Activated naive CD4-positive, alpha-beta T cell treated with anti-CD3 and anti-CD28 coated beads, Interleukin-2, amount 10 ng/mL, durations not matched to agents 7 days and 5 days (primary cell): Measurements from ENCODE around the gene SEMA3A.

ENCODE experiments used
- CTCF ChIA-PET: fragments of 350-600 bp; sonication (Branson Sonifier 250); formaldehyde crosslinking; loops from one replicate; lab custom pipeline; 2021; ENCODE audit warnings: antibody characterized with exemption; lab: Charles Lee
- DNase-seq: peaks from one replicate; pipeline ENCODE4 v3.0.0-alpha.2; 2020
- H3K27ac Mint-ChIP-seq: one replicate; pipeline ENCODE4 v1.8.0; 2021; ENCODE audit warnings: mild to moderate bottlenecking, moderate library complexity, mixed read lengths
- H3K27me3 Mint-ChIP-seq: one replicate; pipeline ENCODE4 v1.8.0; 2021; ENCODE audit warnings: mild to moderate bottlenecking, mixed read lengths
- H3K36me3 Mint-ChIP-seq: one replicate; pipeline ENCODE4 v1.8.0; 2021; ENCODE audit warnings: mixed read lengths
- H3K4me1 Mint-ChIP-seq: one replicate; pipeline ENCODE4 v1.8.0; 2021; ENCODE audit warnings: mixed read lengths
- H3K4me3 Mint-ChIP-seq: one replicate; pipeline ENCODE4 v1.8.0; 2021; ENCODE audit warnings: mild to moderate bottlenecking, moderate library complexity, mixed read lengths
- H3K9me3 Mint-ChIP-seq: one replicate; pipeline ENCODE4 v1.8.0; 2021; ENCODE audit warnings: mixed read lengths

SEMA3A gene

DNA sequence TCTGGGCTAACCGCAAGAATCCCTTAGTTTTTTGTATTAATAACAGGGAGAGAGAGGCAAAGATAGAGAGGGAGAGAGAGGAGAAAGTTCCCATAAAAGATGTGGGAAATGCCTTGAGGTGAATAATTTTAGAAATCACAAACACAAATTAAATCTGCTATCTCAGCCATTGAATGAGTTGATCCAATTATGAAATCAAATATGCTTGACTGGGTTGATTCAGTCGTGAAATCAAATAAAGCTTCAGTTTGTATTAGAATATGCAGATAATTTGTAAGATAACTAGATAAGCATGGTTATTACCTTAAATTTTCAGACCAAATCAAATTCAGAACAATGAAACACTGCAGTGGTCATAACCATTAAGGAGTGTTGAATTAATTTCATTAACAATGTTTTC, 68.9 kb downstream of the SEMA3A start:
- no peaks in the 10 kb centered on the region for H3K27me3 Mint-ChIP-seq
- H3K4me1 Mint-ChIP-seq: no peaks in the 10 kb centered on the region
- no peaks in the 10 kb centered on the region for H3K9me3 Mint-ChIP-seq
- H3K27ac Mint-ChIP-seq: no peak overlapping the region
- no peaks in the 10 kb centered on the region for H3K36me3 Mint-ChIP-seq
- DNase-seq: no peak
- CTCF ChIA-PET: no interaction called here
- H3K4me3 Mint-ChIP-seq: no peak overlapping the region

DNA sequence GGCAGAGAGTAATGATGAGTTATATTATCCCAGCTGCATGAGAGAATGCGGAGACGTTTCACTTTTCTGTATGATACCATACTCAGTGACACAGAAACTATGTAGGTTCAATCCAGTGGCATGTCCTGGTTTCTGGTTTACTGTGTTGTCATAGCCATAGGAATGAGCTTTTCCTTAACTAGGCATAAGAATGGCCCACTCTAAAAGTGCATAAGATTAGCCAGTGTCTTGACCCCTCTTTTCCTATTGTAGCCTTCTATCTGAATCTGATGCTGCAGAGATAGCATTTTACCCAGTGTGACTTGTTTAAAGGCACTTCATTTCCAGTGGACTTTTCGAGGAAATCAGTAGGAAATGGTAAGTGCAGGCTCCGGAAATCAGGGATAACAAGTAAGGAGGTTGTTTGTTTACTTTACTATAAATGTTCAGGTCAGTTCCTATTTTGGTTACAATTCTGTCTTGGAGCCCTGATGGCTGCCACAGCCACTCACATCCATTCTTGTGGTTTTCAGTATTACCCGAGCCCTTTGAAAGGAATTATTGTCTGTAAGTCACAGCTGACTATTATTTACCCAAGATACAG, 70.5 kb downstream of the SEMA3A start:
- Mint-ChIP-seq H3K9me3 (no peaks in the 10 kb centered on the region), H3K4me1 (no peaks in the 10 kb centered on the region), H3K36me3 (no peaks in the 10 kb centered on the region), H3K4me3 (no peak overlapping the region), H3K27me3 (no peaks in the 10 kb centered on the region), H3K27ac (no peak overlapping the region)
- no peak for DNase-seq
- CTCF ChIA-PET: interaction anchor here (0.6 kb wide), 1 partner anchor 10 kb away, joined by 3 read pairs; no protein-coding TSS in a partner anchor

DNA sequence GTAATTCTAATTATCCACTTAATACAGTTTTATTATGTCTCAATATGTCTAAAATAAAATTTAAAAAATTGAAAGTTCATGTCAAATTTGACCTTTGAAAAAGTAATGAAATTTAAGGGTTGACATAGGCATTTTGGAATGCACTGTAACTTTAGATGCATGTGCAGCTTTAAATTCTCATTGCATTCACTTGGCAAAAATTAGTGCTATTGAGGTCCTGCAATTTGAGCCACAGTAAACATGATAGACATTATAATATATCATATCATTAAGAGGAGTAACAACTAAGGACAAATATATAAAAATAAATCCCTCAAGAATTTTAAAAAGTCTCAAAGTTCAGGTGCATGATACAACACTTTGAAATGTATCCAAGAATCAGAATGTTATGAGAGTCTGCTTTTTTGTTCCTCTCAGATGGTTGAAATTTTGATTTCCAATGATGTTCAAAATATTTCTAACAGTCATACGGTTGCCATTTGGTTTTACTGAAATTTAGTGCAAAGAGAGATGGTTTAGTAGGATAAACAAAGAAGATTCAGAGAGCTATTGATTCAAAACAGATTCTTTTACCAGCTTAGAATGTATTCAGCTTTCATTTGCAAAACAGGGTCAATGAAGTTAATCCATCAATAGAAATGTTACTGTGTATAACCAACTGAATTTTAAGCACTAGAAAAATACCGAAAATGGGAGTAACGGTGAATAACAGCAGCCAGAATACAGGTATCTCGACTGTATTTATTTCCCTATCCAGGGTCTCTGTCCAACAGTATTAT, 71.8 kb downstream of the SEMA3A start:
- Mint-ChIP-seq H3K27ac (no peak overlapping the region), H3K27me3 (no peaks in the 10 kb centered on the region), H3K9me3 (no peaks in the 10 kb centered on the region), H3K4me3 (no peak overlapping the region), H3K36me3 (no peaks in the 10 kb centered on the region), H3K4me1 (no peaks in the 10 kb centered on the region)
- DNase-seq: no peak
- CTCF ChIA-PET: no interaction called here

DNA sequence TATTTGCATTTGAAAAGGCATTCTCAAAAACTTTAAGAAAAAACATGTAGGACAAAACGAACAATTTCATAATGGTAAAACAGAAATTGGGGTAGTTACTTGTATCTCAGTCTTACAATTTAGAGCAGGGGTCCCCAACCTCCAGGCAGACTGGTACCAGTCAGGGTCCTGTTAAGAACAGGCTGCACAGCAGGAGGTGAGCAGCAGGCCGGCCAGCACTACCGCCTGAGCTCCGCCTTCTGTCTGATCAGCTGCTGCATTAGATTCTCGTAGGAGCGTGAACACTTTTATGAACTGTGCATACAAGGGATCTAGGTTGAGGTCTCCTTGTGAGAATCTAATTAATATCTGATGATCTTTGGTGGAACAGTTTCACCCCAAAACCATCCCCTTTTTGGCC, 77.3 kb downstream of the SEMA3A start:
- H3K4me1 Mint-ChIP-seq: no peaks in the 10 kb centered on the region
- H3K4me3 Mint-ChIP-seq: no peak overlapping the region
- no peaks in the 10 kb centered on the region for H3K27me3 Mint-ChIP-seq
- no peak overlapping the region for H3K27ac Mint-ChIP-seq
- DNase-seq: no peak
- no peaks in the 10 kb centered on the region for H3K9me3 Mint-ChIP-seq
- CTCF ChIA-PET: no interaction called here
- no peaks in the 10 kb centered on the region for H3K36me3 Mint-ChIP-seq

DNA sequence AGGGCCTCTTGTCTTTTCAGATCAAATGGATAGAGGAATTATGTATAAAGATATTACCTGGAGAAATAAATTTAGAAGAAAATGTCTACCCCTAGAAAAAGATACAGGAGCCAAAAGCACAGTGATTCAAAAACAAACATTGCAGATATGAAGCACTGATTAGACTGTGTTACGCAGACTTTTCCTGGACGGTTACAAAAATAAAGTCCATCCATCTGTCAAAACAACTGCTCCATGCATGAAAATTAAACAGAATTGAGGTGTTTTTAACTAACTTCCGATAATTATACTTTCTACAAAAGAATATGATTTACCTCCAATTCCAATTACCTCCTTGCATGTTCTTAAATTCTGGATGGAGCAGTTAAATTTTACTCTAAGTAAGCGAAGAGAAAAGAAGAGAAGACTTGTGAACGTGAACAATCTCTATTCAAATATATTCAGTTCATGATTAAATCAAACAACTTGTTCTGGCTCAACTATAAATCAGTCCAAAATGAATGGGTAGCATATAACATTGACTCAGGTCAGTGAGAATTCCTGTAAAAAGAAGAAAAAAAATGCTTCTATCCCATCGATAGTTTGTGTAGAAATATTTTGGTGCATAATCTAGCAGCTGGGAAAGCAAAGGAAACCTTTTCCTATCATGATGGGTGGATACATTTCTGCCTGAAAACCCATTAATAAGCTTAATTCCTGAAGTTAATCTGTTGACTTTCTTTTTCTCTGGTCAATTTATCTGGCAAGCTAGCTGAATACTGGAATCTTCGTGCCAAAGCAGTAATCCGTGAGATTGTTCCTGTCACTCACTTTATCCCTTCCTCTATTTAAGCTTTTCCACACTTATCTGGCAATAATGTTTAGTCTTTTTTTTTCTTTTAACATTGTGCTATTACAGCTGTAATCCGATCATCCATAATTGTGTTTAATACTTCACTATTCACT, 80.4 kb downstream of the SEMA3A start:
- Mint-ChIP-seq H3K36me3 (no peaks in the 10 kb centered on the region), H3K4me3 (no peak overlapping the region), H3K9me3 (no peaks in the 10 kb centered on the region), H3K27ac (no peak overlapping the region), H3K27me3 (no peaks in the 10 kb centered on the region), H3K4me1 (no peaks in the 10 kb centered on the region)
- CTCF ChIA-PET: no interaction called here
- no peak for DNase-seq

DNA sequence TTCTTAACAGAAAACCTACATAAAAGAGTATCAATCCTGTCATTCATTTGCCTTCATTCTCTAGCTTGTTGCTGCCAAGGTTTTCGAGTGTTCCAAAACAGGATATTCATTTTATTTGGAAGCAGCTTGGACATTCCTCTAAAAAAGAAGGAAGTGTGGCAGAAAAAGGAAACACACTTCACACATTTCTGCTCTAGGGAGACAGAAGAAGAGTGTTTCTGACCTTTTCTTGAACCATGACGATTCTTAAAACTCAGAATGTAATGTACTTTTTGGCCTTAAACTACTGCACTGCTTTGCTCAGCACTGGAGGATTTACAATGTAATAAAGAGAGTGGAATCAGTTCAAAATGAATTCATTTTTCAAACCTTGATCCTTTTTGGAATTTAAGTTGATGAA, 81.3 kb downstream of the SEMA3A start:
- H3K4me3 Mint-ChIP-seq: no peak overlapping the region
- H3K9me3 Mint-ChIP-seq: no peaks in the 10 kb centered on the region
- H3K27ac Mint-ChIP-seq: no peak overlapping the region
- CTCF ChIA-PET: no interaction called here
- H3K27me3 Mint-ChIP-seq: no peaks in the 10 kb centered on the region
- H3K36me3 Mint-ChIP-seq: no peaks in the 10 kb centered on the region
- DNase-seq: no peak
- H3K4me1 Mint-ChIP-seq: no peaks in the 10 kb centered on the region

- no peaks in the 10 kb centered on the region for H3K36me3 Mint-ChIP-seq
- CTCF ChIA-PET: no interaction called here
- H3K4me1 Mint-ChIP-seq: no peaks in the 10 kb centered on the region
- DNase-seq: no peak
- H3K4me3 Mint-ChIP-seq: no peak overlapping the region
- no peak overlapping the region for H3K27ac Mint-ChIP-seq
- H3K9me3 Mint-ChIP-seq: no peaks in the 10 kb centered on the region
- H3K27me3 Mint-ChIP-seq: no peaks in the 10 kb centered on the region
Measured at GRCh38 chr7:84112771-84113170, 81.8 kb downstream of the SEMA3A start.

GRCh38 chr7:84111842-84112241, 82.7 kb downstream of the SEMA3A start:
- no peaks in the 10 kb centered on the region for H3K4me1 Mint-ChIP-seq
- no peak for DNase-seq
- H3K27me3 Mint-ChIP-seq: no peaks in the 10 kb centered on the region
- no peak overlapping the region for H3K27ac Mint-ChIP-seq
- H3K4me3 Mint-ChIP-seq: no peak overlapping the region
- CTCF ChIA-PET: no interaction called here
- no peaks in the 10 kb centered on the region for H3K9me3 Mint-ChIP-seq
- H3K36me3 Mint-ChIP-seq: no peaks in the 10 kb centered on the region

- Mint-ChIP-seq H3K27ac (no peak overlapping the region), H3K4me3 (no peak overlapping the region), H3K9me3 (no peaks in the 10 kb centered on the region), H3K4me1 (no peaks in the 10 kb centered on the region), H3K27me3 (no peaks in the 10 kb centered on the region), H3K36me3 (no peaks in the 10 kb centered on the region)
- CTCF ChIA-PET: no interaction called here
- DNase-seq: no peak
Measured at GRCh38 chr7:84110400-84110799, 84.2 kb downstream of the SEMA3A start.

- CTCF ChIA-PET: interaction anchor here (0.7 kb wide), 1 partner anchor 62 kb away, joined by 3 read pairs; no protein-coding TSS in a partner anchor
Measured at GRCh38 chr7:84108787-84109186, 85.8 kb downstream of the SEMA3A start.

GRCh38 chr7:84108119-84108518, 86.5 kb downstream of the SEMA3A start:
- no peaks in the 10 kb centered on the region for H3K4me1 Mint-ChIP-seq
- H3K27ac Mint-ChIP-seq: no peak overlapping the region
- DNase-seq: no peak
- H3K27me3 Mint-ChIP-seq: no peaks in the 10 kb centered on the region
- no peaks in the 10 kb centered on the region for H3K9me3 Mint-ChIP-seq
- no peaks in the 10 kb centered on the region for H3K36me3 Mint-ChIP-seq
- no peak overlapping the region for H3K4me3 Mint-ChIP-seq
- CTCF ChIA-PET: interaction anchor here (0.7 kb wide), 1 partner anchor 62 kb away, joined by 3 read pairs; no protein-coding TSS in a partner anchor

More at GRCh38 chr7:84108787-84109186, 85.8 kb downstream of the SEMA3A start:
- Mint-ChIP-seq H3K9me3 (no peaks in the 10 kb centered on the region), H3K27ac (no peak overlapping the region), H3K36me3 (no peaks in the 10 kb centered on the region), H3K4me3 (no peak overlapping the region), H3K4me1 (no peaks in the 10 kb centered on the region), H3K27me3 (no peaks in the 10 kb centered on the region)
- DNase-seq: no peak

DNA sequence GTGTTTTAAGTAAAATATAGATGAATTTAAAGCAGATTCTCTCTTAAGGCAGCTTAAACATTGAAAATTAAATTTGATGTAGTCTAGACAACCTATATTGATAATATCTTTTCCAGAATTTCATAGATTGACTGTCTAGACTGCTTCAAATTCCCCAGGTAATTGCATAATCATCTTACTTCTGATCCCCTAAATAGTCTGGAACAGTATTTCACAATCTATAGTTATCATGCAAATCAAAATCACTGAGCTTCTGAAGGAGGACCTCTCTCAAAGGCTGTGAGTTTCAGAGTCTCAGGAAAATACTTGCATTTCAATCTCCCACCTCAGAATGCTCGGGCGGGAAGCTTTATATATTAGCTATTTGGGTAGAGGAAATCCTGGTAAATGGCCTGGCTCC, 87.3 kb downstream of the SEMA3A start:
- CTCF ChIA-PET: no interaction called here

DNA sequence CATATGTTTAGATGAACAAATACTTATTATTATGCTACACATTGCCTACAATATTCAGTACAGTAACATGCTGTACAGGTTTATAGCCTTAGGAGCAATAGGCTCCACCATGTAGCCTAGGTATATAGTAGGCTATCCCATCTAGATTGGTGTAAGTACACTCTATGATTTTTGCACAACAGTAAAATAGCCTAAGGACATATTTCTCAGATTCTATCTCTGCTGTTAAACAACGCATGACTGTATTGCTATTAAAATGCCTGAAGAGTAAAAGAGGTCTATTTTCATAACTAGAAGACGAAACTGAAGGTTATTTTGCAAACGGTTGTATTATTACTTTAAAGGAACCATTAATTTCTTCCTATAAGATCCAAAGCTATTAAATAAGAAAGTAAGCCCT, 88.3 kb downstream of the SEMA3A start:
- Mint-ChIP-seq H3K27me3 (no peaks in the 10 kb centered on the region), H3K9me3 (no peaks in the 10 kb centered on the region), H3K36me3 (no peaks in the 10 kb centered on the region), H3K4me3 (no peak overlapping the region), H3K4me1 (no peaks in the 10 kb centered on the region), H3K27ac (no peak overlapping the region)
- DNase-seq: no peak
- CTCF ChIA-PET: no interaction called here

More for the DNA sequence above, 87.3 kb downstream of the SEMA3A start:
- no peak overlapping the region for H3K4me3 Mint-ChIP-seq
- DNase-seq: no peak
- H3K4me1 Mint-ChIP-seq: no peaks in the 10 kb centered on the region
- H3K27ac Mint-ChIP-seq: no peak overlapping the region
- H3K27me3 Mint-ChIP-seq: no peaks in the 10 kb centered on the region
- H3K9me3 Mint-ChIP-seq: no peaks in the 10 kb centered on the region
- H3K36me3 Mint-ChIP-seq: no peaks in the 10 kb centered on the region

DNA sequence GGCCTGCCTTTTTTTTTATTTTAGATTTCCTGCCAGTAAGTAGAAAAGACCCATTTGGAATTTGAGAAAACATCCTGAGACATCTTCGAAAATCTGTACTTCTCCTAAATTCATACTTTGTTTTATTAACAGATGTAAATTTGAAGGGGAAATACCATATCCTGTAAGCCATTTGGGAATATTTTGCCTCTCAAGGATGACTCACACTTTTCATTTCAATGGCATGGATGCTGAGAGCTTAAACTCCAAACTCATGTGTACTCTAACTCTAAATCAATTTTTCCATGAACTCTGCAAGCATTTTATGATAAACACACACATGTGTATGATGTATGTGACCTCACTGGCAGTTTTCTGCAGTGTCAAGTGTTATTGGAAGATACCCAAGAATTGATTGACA, 89.0 kb downstream of the SEMA3A start:
- H3K9me3 Mint-ChIP-seq: no peaks in the 10 kb centered on the region
- no peaks in the 10 kb centered on the region for H3K36me3 Mint-ChIP-seq
- CTCF ChIA-PET: no interaction called here
- H3K4me3 Mint-ChIP-seq: no peak overlapping the region
- no peak overlapping the region for H3K27ac Mint-ChIP-seq
- H3K27me3 Mint-ChIP-seq: no peaks in the 10 kb centered on the region
- no peak for DNase-seq
- no peaks in the 10 kb centered on the region for H3K4me1 Mint-ChIP-seq
